Activated CD4-positive, alpha-beta T cell treated with anti-CD3 and anti-CD28 coated beads for 1 hour (primary cell): Measurements from ENCODE around the gene BIN2.

Source experiments
- DNase-seq: peaks from one replicate; pipeline ENCODE4 v3.0.0-alpha.2; 2020

Gene BIN2

DNA sequence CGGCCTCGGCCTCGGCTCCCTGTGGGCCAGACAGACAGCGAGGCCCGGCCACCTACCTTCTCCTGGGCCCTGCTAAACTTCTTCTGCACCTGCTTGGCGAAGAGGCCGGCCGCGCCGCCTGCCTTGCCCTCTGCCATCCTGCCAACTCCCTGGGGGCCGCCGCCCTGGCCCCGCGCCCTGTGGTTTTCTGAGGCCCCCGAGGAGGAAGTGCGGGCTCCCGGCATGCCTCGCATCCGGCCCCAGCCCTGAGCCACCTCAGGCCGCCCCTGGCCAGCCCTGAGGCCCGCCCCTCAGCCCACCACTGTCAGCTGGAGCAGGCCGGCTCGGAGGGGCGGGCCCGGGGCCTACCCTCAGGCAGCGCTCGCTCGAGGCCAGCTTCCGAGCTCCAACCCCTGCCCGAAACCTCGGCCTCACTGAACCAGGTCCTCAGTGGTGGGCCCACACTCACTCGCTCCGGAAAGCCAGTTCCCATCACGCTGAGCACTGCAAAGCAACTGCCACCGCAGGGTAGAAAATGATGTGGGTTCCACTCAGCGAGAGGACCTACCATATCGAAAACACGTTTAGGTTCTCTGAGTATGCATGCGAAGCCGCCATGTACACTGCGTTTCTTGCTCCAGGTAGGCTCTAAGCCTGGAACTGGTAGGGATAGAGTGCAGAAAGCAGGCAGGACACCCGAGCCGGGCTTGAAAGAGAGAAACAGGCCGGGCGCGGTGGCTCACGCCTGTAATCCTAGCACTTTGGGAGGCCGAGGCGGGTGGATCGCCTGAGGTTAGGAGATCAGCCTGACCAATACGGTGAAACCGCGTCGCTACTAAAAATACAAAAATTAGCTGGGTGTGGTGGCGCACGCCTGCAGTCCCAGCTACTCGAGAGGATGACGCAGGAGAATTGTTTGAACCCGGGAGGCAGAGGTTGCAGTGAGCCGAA, at the start of gene BIN2:
TSS of gene BIN2 (minus strand) at position 209 of the 930 bp plus-strand sequence. CDS start at position 137, 72 bp downstream.
- peak; percentile 44 for DNase-seq

- no peak for DNase-seq
These were observed 49.2 kb upstream of the BIN2 start for GRCh38 chr12:51373187-51373586.

- DNase-seq: no peak
These were observed 48.0 kb upstream of the BIN2 start for GRCh38 chr12:51372021-51372420.

GRCh38 chr12:51371295-51371953, 47.5 kb upstream of the BIN2 start:
- no peak for DNase-seq

GRCh38 chr12:51370667-51371066, 46.7 kb upstream of the BIN2 start:
- DNase-seq: no peak

- no peak for DNase-seq
These were observed 45.6 kb upstream of the BIN2 start for GRCh38 chr12:51369581-51369980.

GRCh38 chr12:51368640-51369517, 44.9 kb upstream of the BIN2 start:
- DNase-seq: peak; percentile 73

GRCh38 chr12:51365276-51365675, 41.3 kb upstream of the BIN2 start:
- DNase-seq: no peak

DNA sequence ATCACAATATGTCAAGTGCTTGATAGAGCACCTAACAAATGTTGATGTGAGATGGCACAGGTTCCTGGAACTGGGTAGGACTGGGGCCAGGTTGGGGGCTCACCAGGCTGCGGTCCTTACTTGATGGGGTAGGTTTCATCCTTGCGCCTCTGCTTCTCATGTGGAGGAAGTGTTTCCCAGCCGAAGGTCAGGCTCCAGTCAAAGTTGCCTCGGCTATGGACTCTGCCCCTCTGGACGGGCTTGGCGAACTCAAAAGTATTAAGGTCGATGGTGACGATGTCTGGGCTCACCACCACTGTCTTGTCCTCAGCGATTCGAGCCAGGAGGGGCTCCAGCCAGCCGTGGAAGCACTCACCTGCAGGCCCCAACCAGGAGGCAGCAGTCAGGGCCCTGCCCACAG, 40.0 kb upstream of the BIN2 start:
- no peak for DNase-seq

GRCh38 chr12:51362747-51363342, 38.9 kb upstream of the BIN2 start:
- DNase-seq: no peak

DNA sequence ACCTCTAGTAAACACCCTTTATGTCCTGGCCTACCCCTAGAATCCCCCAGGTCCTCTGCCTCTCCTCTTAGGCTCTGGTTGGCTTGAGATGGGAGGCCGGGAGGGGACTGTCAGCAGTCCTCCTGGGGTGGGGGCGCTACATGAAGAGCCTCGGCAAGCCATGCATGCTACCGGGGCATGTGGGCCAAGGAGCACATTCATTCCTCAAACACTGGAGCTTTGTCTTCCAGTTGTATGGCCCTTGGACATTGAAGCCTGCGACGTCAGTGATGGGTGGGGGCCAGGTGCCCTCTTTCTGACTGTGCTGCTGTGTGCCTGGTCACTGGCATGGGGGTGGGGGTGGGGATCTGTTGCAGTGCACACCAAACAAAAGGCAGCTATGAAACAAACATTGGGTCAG, 38.3 kb upstream of the BIN2 start:
- DNase-seq: no peak

GRCh38 chr12:51361161-51362016, 37.4 kb upstream of the BIN2 start:
- DNase-seq: no peak

DNA sequence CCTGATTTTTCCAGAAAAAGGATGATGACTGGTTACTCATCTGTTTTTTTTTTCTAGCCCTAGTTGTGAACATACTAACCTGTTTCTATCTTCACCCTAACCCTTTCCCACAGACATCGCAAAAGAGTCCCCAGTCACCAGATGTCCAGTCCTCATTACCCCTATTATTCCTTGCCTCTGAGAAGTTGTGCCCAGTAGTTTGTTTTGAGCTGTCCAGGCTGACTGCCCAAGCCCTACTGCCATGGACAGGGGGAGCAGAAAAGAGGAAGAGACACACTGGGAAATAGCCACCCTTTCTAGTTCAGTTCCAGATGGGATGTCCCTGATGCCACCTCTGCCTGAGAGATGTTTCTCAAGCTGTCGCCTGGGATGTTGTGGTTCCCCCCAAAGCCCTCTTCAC, 36.3 kb upstream of the BIN2 start:
- DNase-seq: no peak

DNA sequence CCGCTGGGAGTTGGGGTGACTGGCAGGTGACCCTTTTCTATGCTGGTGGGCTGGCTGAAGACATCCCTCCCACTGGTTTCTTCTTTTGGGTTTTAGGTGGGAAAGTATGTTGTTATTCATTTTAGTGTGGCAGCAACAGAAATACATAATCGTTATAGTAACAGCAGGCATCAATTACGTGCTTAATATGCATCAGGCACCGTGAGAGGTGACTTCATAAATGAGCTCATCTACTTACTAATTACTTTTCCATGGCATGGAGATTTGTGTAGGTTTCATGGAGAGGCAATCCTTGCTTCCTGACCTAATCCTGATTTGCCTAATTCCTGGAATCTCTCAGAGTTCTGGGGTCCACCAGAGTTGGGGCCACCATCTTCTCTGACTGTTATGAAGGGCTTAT, 35.9 kb upstream of the BIN2 start:
- DNase-seq: no peak

GRCh38 chr12:51358496-51358895, 34.5 kb upstream of the BIN2 start:
- DNase-seq: no peak

DNA sequence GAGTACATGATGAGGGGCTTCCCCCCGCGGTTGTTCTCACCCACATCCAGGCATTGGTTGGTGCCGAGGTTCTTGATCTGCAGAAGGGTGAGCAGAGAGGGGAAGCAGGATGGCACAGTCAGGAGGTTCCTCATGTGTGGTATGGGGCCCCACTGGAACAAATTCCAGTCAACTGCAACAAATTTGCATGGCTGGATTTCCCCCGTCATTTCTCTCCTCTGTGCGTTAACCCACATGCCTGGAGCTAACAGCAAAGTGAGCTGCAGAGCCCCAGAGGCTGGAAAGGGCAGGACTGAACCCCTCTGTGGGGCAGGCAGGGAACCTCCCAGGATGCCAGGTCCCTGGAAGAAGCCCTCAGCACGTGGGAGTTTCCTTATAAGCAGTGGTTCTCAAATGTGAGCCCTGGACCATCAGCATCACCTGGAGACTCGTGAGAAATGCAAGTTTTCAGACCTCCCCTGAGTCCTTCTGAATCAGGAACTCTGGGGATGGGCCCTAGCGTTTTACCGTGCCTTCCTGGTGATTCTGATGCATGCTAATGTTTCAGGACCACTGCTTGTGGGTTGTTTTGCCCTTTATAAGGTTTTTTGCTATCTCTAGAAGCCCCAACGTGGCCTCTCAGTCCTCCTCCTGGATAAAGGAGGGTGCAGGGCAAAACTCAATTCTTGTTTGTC, 33.5 kb upstream of the BIN2 start:
- no peak for DNase-seq

DNA sequence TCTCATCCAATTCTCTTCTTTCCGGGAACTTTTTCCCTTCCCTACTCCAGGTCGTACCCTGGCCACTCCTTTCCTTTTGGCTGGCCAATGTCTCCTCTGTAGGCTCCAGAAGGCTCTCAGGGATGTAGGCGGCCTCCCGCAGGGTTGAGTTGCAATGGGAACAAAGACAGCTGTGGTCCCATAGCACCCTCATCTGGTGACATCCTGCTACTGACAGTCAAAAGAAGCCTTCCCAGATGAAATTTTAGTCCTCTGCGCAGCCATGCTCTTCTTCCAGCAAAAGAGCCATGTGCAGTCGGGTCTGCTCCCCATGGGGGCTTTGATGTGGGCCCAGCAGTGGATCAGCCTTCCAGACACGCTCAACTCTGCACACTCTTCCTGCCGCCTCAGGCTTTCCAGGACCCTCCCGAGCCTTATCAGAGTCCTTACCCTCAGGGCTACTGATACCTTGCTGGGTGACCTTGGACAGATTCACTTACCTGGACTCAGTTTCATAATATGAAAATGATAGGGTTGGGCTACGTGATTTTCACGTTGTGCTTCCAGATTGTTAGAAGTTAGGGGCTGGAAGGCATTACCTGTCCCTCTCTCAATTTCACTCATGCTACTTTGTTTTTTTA, 28.0 kb upstream of the BIN2 start:
- peak; percentile 9 for DNase-seq

DNA sequence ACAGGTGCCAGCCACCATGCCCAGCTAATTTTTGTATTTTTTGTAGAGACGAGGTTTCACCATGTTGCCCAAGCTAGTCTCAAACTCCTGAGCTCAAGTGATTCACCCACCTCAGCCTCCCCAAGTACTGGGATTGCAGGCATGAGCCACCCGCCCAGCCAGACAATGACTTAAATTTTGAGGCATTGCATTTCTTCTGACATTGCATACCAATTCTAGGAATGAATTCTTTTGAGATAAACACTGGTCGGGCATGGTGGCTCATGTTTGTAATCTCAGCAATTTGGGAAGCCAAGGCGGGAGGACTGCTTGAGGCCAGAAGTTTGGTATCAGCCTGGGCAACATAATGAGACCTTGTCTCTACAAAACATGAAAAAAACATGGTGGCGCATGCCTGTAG, 25.1 kb upstream of the BIN2 start:
- no peak for DNase-seq

GRCh38 chr12:51348116-51348515, 24.1 kb upstream of the BIN2 start:
- DNase-seq: no peak

DNA sequence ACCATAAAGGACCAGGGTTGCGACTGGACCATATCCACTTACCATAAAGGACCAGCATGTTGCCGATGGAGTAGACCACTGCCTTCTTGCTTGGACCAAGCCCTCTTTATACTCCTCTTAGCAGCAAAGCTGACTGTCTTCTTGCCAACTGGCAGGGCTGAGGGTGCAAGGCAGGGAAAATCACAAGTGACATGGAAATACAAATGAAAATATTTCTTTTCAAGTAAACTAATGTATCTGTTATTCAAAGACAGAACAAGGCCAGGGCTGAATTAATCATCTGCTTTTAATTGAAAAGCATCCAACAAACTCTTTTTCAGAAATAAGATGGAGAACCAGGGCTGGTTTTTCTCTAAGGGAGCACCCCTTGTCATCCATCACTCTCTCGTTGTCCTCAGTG, 22.6 kb upstream of the BIN2 start, which contains the start of gene CELA1:
TSS of gene CELA1 (minus strand) at position 99 of the 400 bp plus-strand sequence. CDS start at position 58, 41 bp downstream.
- DNase-seq: no peak

- no peak for DNase-seq
These were observed 21.7 kb upstream of the BIN2 start for GRCh38 chr12:51345681-51346080.
